HG03469 (cell line): ENCODE measurements around the gene ATP5ME.
"Not testable (repeated sequence)": the region's sequence is repeated elsewhere in the genome, so short reads cannot be mapped to it uniquely, and the experiment has no call there.

Experiments used
- ATAC-seq: cut with Tn5 transposase; IDR thresholded peaks from one replicate; pipeline ENCODE4 v1.9.1; 2021; ENCODE audit warnings: mild to moderate bottlenecking, moderate library complexity, moderate number of reproducible peaks; ENCODE audit not compliant: unreplicated experiment

Gene ATP5ME

GRCh38 chr4:657338-657833 lies 16.7 kb downstream of the ATP5ME start:
- no peak for ATAC-seq

- ATAC-seq: no peak
Measured at GRCh38 chr4:656436-657337, 17.4 kb downstream of the ATP5ME start.

DNA sequence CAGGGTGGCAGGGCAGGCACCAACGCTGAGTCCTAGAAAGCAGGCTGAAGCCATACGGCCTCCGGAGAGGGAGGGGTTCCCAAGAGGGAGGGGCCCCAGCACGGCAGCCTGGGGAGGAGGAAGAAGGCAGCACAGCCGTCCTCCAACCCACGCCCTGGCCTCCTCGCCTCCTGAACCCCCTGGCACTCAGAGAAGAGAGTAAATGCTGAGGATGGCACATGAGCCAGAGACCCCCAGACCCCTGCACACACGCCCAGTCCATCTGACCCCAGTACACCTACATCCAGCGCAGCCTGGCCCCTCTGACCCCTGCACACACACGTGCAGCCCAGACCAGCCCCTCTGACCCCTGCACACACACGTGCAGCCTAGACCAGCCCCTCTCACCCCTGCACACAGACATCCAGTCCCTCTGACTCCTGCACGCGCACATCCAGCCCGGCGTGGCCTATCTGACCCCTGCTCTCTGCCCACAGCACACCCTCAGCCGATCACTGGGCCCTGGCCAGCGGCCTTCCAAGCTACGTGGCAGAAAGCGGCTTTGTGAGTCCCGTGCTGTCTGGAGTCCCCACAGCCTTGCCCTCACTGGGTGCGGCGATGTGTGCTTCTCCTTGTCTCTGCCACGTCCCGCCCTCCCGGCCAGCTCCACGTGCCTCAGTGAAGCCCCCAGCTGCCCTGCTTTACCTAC lies 18.5 kb downstream of the ATP5ME start:
- ATAC-seq: no peak

DNA sequence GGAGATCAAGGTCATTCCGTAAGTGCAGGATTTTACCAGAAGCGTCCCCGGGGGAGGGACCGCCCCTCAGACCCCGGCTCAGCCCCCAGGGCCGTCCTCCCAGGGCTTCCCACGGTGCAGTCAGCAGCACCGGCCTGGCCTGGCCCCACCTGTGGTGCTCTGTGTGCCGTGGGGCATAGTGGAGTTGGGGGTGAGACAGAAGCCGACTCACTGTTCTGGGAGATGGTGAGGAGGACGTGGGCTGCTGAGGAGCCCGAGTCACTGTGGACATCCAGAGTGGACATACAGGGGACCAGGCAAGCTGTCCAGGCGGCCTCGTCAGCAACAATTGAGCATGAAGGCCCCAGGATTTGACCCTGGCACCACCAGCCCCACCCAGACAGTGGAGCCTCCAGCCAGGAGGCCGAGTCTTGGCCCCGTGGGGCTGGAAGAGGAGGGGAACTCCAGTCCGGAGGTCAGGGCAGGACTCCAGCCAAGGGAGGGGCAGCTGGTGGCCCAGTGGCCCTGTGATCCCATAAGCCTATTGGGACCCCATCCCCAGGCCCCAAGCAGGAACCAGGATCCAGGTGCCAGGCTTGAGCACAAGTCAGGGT lies 19.1 kb downstream of the ATP5ME start:
- no peak for ATAC-seq

- ATAC-seq: no peak
Measured at GRCh38 chr4:654503-654845, 19.6 kb downstream of the ATP5ME start.

DNA sequence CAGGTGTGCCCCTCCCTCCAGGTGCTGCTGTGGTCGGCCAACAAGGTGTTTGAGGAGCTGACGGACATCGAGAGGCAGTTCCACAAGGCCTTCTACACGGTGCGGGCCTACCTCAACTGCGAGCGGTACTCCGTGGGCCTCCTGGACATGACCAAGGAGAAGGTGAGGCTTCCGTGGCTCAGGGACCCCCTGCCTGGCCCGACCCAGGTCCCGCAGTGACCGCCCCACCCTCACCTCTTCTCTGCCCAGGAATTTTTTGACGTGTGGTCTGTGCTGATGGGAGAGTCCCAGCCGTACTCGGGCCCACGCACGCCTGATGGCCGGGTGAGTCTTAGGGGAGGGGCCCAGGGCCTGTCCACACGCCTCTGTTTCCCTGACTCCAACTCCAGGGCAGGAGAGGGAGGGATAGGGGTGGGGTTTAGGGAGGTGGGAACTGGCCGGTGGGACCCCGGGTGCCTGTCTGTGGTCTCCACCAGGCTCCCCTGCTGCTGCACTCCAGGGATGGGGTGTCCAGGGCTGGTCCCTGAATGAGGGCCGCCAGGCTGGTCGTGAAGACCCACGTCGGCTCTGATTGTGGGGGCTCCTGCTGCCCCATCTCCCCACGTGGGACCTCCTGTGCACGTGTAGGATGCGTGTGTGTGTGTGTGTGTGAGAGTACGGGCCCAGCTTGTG lies 20.1 kb downstream of the ATP5ME start:
- ATAC-seq: no peak

DNA sequence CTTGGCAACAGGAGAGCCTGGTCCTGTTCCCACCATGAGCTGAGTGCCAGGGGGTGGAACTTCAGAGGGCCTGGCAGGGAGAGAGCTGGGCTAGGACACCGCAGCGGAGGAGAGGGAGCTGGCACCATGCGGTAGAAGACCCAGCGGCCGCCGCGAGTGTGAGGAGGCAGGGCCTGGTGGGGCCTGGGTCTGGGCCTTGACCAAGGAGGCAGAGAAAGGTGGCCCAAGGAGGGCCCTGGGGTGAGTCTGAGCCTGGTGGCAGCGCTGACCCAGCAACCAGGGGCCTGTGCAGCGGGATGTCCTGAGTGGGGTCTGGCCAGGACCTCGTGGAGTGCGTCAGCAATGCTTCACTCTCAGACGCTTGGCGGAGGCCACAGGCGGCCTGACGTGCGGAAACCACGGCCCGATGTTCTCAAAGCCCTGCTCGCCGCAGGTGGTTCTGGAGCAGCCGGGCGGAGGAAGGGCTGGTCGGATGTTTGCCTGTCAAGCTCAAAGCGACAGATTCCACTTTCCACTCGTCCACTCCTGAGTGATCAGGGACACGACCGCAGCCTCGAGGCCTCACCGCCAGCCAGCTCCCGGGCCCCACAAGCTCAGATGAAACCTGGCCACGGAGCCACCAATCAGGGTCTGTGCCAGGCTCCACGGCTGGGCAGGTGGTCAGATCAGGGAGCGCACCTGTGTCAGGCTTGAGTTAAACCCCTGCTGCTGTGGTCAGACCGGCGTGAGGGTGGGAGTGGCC lies 20.8 kb downstream of the ATP5ME start:
- ATAC-seq: no peak

DNA sequence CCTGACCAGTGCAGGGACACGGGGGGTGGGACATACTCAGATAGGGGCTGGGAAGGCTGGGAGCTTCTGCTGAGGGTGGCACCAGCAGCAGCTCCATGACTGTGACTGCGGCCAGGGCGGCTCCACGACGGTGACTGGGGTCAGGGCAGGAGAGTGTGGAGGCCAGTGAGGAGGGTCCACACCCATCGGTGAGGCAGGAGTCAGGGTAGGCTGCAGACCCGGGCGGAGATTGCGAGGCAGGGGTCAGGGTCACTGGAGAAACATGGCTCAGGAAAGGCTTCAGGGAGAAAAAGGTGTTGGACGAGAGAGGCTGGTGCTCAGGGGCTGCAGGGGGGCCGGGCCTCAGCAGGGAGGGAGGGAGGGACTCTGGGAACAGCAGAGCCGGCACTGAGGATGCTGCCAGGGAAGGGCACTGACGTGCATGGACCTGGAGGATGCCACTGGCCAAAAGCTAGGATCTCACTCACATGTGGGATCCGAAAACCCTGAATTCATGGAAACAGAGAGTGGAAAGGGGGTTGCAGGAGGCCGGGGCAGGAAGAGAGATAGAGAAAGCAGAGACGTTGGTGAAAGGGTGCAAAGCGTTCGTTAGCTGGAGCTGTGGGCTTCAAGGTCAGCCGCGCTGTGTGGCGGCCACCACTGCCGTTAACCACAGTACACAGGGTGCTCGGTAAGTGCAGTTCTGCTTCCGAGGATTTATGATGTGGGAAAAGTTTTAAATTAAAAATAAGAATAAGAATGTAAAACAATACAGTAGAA lies 22.0 kb downstream of the ATP5ME start:
- ATAC-seq: no peak

- no peak for ATAC-seq
Measured at GRCh38 chr4:650951-651883, 22.9 kb downstream of the ATP5ME start.

DNA sequence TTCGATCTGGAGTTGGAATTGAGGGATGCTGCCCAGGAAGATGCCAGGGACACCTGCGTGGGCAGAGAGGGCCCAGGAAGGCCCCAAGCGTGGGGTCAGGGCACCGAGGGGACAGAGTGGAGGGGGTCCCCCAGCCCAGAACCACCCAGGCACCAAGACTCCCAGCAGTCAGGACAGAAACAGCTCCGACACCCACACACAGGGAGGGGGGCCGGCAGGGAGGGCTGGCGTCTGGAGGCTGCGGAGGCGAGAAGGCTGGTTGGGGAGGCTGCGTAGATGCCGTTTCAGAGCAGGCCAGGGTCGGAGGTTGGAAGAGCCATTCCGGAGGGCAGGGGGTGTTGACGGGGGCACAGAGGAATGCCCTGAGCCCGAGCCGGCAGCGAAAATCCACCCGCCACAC lies 23.6 kb downstream of the ATP5ME start:
- ATAC-seq: no peak

DNA sequence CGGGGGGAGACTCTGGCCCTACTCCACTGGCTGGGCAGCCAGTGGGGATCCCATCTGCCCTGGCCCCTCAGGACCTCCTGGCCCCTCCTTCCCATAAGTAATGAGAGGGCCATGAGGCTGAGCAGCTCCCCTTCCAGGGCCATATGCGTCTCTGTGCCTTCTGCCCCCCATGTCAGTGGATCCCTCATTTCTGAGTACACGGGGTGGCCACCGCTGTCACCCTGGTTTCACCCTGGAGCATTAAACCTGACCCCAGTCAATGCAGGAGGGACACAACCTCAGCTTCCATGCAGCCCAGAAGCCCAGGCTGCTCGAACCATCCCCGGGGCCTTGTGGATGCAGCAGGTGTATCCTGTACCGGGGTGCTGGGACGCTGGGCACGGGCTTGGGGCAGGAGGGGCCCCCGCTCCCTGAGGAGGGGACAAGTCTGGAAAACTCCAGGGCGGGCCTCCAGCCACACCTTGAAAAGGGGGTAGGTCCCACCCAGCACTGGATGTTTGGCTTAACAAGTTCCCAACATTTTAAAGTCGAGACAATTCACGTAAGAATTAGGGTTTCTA lies 24.2 kb downstream of the ATP5ME start:
- no peak for ATAC-seq

GRCh38 chr4:649293-649625 lies 24.8 kb downstream of the ATP5ME start:
- ATAC-seq: no peak

DNA sequence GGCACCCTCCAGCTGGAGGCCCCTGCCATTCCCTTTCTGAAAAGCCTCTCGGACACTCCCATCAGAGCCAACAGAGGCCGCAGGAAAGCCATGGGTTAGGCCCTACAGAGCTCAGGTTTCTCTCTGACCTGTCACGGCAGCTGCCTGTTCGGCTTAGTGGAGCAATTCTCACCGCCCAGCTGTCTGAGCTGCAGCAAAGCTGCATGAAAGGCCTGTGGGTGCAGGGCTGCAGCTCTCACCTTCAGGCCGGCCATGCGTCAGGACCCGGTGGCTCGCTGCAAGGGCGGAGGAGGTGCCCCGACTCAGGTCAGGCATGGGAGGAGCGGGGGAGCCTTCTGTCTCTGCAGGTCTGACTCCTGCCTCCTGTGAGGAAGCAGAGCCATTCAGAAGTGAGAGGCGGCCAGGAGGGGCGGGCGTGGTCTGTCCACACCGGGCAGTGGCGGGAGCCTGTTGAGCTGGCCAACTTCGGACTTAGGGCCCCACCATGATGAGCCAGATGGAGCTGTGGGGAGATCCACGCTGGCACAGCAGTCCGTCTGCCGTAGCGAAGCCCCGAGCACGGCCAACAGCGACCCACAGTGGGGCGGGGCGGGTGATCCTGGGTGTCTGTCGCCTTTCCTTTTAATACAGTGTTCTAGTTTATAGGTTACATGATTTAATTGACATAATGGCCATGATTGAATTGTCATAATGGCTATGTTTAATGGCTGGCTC lies 25.3 kb downstream of the ATP5ME start:
- ATAC-seq: no peak

- ATAC-seq: no peak
Measured at GRCh38 chr4:647481-647880, 26.6 kb downstream of the ATP5ME start.

GRCh38 chr4:646460-646859 lies 27.6 kb downstream of the ATP5ME start:
- no peak for ATAC-seq

- not testable (repeated sequence) for ATAC-seq
Measured at GRCh38 chr4:642366-642765, 31.7 kb downstream of the ATP5ME start.

- ATAC-seq: no peak
Measured at GRCh38 chr4:637536-638280, 36.4 kb downstream of the ATP5ME start.
